IPS-11a (cell line): ENCODE measurements around the gene LOXL4.
"Not testable (repeated sequence)": the region's sequence is repeated elsewhere in the genome, so short reads cannot be mapped to it uniquely, and the experiment has no call there.

Experiments used
- H3K4me3 ChIP-seq: one replicate; pipeline ENCODE4 v1.5.1; 2013; ENCODE audit warnings: low read depth, low read length, control low read depth

Gene LOXL4

DNA sequence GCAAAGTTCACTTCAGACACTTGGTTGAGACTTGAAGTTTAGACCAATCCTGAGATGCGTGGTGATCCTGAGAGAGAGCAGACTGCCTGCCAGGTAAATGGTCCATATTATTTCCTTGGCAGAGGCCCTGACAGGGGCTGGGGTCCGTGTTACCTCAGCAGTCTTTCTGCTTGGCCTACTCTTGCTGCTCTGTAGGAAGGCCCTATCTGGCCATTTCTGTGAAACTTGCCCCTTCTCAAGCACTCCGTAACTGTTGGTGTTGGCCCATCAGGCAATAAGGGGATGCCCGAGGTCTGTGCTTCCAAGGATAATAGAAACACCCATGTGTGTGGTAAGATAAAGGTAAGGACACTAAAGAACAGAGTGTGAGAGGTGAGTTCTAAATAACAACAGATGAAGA lies 20.0 kb downstream of the LOXL4 start:
- H3K4me3 ChIP-seq, result no peak overlapping the region

DNA sequence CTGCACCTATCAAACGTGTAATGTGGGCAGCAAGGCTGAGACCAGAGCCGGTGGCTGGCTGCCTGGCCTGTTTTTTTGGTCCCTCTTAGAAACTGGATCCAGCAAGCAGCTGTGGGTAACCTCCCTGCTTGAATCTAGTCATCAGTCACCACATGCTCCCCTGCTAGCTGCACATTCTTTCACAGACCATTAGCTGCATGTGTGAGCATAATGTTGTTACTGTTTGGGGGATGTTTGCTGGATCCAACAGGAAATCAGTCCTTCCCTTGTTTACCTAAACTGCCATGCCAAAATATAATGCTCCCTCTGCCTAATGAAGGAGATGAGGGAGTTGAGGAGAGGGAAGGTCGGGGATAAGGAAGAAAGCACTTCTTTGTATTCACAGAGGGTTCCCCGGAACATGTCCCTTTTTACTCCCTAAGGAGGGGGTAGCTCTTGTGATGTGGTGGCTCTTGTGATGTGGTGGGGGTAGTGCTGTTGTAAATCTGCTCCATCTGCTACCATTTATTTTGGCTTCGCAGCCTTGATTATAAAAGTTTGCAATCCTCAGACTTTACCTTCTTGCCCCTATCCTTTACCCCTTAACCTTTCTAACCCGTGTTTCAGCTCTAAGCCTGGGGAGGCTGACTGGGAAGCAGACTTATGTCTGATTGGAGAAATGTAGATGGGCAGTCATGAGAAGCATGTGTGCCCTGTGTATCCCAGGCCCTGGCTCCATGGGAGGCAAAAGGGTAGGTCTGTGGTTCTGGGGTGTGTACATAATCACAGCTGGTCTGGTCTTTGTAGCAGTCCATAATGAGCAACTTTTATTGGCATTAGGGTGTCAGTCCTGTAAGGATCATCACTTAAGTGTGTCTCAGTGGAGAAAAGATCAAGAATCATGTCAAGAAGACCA lies 20.8 kb downstream of the LOXL4 start:
- no peak overlapping the region for H3K4me3 ChIP-seq

DNA sequence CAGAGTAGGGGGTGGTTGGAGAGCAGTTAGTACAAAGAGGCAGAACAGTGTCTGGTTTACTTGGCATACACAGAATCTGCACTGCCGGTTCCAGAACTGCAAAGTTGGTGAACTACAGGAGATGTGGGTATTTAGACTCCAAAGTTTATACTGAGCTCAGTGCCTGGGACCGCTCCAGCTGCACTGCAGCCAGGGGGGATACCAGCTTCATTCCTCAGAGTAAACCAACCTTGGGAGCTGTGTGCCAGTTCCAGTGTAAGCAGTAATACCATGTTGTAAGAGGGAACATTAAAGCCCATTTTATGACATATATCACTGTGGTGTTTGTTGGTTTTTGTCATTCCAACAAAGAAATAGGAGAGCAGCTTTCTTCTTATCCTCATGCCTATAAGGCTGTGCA lies 23.4 kb downstream of the LOXL4 start:
- H3K4me3 ChIP-seq, result no peak overlapping the region

DNA sequence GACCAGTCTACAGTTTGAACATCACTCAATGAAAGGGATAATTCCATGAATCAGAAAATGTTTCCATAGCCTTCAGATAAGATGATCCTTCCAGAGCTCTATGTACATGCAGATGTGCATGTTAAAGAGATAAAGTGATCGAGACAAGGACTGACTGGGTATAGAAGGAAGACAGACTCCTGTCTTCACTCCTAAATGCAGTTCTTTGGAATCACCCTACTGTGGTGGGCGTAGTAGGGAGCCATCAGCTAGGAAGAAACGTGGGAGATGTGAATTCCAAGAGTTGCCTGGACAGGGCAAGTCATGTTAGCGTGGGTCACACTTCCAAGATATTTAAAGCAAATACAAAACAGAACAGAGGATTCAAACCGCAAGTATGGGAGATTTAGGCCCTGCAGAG lies 23.9 kb downstream of the LOXL4 start:
- H3K4me3 ChIP-seq, result no peak overlapping the region

DNA sequence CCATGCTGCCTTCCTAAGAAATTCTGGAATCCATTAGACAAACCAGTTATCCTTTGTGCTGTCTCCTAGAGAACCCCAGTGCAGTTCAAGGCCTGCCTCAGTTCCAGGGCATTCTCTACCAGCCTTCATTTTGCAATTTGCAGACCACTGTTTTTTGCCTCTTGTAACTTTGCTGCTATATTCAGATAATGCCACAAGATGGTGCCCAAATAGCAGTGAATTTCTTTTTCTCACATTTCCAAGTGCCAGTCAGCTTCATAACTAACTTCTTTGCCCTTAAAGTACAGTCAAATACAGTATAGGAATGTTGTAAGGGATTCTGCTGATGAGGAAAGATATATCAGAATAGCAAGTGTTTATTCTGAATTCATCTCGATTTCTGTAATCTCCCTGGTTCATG lies 25.2 kb downstream of the LOXL4 start:
- H3K4me3 ChIP-seq, result no peak overlapping the region

DNA sequence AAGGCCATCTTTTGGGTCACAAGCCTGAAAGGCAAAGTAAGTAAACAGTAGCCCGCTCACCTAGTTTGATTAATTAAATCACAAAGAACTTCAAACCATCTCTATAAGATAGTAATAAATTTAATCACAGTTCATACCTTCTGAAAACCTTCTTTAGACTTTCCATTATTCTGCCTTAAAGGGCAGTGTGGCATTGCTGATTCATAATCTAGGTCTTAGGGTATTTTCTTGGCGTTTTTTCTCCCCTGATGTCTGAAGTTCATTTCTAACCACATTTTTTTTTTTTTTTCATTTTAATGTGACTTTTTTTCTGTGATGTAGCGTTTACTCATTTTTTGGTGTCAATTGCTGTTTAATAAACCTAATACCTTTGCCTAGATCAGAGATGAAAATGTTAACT lies 27.5 kb downstream of the LOXL4 start:
- no peak overlapping the region for H3K4me3 ChIP-seq

DNA sequence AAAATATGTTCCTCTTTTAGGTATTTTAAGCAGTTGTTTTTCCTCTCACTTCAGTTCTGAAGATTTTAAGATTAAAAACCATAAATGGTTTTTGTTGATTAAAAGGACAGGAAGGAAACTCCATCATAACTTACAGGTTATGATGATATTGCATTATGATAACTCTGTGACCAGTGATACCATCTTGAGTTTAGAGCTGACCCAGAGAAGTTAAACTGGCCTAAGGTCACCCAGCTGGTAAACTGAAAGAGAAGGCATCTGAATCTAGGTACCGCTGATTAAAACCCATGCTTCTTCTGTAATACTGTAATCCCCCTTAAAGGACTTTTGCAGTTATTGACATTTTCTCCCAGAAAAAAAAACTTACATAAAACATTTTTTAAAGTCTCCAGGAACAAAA lies 29.6 kb downstream of the LOXL4 start:
- H3K4me3 ChIP-seq, result no peak overlapping the region

DNA sequence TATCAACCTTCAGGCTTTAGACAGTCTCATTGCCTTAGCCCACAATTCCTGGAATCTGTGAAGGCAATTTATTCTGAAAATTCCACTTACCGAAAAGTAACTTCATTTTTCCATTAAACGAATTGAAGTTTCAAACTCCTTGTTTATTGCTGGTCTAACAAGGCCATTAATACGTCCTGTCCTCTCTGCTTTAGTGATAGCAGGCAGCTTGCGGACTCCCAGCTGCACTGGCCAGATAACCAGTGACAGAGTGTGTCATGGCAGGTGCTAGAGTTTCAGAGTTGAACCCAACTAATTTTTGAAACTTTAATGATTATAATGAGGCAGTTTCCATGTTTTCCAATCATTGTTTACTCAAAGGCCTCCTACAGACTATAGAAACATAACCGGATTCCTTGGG lies 31.1 kb downstream of the LOXL4 start:
- no peak overlapping the region for H3K4me3 ChIP-seq

DNA sequence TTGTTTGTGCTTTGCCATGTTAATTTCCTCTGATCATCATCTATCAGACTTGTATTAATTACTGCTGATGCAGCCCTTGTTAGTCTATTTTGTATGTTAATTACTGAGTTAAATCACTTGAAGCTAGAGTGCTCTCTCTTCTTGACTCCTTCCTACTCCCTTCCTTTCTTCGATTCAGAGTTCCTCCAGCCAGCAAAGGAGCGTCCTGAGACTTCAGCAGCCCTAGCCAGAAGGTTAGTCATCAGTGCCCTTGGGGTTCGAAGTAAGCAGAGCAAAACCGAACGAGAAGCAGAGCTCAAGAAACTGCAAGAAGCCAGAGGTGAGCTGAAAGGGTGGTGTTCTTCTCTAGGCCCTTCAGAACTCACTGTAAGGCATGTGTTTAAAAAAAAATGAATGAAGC lies 32.1 kb downstream of the LOXL4 start:
- H3K4me3 ChIP-seq, result no peak overlapping the region

DNA sequence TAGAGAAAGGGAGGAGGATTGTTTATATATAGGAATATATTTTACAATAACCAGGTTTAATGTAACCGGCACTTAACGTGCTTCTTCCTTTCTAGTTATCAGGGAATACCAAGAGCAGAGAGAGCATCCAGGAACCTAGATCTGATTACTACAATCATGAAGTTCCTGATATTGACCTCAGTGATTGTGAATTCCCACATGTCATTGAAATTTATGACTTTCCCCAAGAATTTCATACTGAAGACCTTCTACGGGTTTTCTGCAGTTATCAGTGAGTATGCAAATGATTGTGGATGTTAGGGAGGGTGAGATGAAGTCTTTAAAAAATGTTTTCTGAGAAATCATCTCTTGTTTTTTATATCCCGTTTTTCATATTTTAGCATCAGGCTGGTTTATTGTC lies 36.6 kb downstream of the LOXL4 start:
- H3K4me3 ChIP-seq, result no peak overlapping the region

DNA sequence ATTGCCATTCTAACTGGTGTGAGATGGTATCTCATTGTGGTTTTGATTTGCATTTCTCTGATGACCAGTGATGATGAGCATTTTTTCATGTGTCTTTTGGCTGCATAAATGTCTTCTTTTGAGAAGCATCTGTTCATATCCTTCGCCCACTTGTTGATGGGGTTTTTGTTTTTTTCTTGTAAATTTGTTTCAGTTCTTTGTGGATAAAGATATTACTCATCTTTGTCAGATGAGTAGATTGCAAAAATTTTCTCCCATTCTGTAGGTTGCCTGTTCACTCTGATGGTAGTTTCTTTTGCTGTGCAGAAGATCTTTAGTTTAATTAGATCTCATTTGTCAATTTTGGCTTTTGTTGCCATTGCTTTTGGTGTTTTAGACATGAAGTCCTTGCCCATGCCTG lies 39.7 kb downstream of the LOXL4 start:
- not testable (repeated sequence) for H3K4me3 ChIP-seq

DNA sequence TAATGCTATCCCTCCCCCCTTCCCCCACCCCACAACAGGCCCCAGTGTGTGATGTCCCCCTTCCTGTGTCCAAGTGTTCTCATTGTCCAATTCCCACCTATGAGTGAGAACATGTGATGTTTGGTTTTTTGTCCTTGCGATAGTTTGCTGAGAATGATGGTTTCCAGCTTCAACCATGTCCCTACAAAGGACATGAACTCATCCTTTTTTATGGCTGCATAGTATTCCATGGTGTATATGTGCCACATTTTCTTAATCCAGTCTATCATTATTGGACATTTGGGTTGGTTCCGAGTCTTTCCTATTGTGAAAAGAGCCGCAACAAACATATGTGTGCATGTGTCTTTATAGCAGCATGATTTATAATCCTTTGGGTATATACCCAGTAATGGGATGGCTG lies 40.3 kb downstream of the LOXL4 start:
- not testable (repeated sequence) for H3K4me3 ChIP-seq

DNA sequence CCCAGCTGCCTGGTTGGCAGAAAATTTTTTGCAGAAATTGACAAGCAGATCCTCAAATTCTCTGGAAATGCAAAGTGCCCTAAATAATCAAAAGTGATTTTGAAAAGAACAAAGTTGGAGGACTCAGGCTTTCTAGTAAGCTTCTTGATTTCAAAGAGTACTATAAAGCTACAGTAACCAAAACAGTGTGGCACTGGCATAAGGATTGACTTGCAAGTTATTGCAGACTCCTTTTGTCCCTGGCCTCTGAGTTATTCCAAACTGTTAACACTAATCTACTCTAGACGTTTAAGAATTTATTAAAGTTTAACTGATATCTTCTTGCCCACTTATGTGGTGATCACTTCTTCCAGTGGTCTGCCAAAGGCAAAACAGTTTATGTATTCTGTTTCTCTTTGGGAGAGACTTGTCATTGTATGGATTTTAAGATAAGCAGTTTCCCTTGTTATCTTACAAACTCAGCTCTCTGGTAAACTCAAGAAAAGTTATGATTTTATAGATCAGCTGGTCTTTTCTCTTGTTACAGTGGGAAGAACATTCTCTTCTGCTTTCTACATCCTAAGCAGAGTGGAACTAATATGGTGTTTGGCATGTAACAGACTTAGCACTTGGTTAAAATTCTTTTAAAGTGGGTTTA lies 41.4 kb downstream of the LOXL4 start:
- no peak overlapping the region for H3K4me3 ChIP-seq

DNA sequence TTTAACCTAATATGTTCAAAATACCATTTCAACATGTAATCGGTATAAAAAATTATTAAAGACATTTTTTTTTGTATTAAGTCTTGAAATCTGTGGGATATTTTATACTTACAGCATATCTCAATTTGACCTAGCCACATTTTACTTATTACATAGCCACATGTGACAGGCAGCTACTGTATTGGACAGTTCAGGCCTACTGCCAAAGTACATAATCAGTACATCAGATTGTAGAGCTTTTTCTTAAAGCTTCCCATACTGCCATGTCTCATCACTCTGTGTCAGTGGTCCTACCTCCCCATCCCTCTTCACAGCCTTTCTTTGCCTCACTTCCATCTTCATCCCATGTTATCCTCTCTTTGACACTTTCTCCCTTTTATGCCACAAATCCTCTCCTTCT lies 43.0 kb downstream of the LOXL4 start:
- H3K4me3 ChIP-seq, result no peak overlapping the region

DNA sequence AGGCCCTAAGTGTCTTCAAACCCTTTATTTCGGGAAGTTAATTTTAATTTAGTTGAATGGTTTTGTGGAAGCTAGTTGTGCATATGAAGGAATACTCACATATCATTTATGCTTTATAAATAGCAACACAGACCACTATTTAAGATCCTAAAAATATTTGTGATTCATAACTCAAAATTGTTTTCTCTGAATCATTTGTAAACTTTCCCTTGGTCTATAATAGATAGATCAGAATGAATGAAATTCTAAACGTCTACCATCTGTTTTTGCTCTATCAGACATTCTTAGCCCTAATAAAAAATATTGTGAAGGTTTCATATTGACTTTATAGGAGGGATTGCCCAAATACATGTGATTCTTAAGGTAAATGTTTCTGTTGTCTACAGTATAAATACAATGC lies 43.5 kb downstream of the LOXL4 start:
- H3K4me3 ChIP-seq, result no peak overlapping the region

DNA sequence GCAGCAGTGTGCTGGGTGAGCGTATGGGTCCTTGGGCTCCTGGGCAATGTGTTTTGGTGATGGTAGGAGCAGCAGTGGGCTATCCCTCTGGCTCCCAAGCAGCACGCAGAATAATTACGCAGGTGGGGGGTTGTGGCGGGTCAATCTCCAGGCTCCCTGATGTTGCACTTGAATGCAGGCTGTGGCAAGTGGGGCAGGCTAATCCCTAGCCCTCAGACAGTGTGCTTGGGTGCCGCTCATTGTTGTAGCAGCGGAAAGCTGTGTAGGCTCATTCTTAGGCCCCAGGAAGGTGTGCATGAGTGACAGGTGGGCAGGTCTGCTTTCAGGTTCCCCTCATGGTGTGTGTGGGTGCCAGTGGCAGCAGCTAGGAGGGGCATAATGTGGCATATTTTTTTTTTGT lies 44.1 kb downstream of the LOXL4 start:
- H3K4me3 ChIP-seq, result no peak overlapping the region

DNA sequence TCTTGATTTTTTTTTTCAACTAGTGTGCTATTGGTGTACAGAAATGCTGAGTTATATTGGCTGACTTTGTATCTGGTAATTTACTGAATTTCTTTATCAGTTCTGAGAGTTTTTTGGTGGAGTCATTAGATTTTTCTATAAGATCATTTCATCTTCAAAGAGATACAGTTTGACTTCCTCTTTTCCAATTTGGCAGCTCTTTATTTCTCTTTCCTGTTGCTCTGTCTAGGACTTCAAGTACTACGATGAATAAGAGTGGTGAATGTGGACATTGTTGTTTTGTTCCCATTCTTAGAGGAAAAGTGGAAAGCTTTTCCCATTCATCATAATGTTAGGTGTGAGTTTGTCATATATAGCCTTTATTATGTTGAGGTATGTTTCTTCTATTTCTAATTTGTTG lies 50.2 kb downstream of the LOXL4 start:
- no peak overlapping the region for H3K4me3 ChIP-seq

DNA sequence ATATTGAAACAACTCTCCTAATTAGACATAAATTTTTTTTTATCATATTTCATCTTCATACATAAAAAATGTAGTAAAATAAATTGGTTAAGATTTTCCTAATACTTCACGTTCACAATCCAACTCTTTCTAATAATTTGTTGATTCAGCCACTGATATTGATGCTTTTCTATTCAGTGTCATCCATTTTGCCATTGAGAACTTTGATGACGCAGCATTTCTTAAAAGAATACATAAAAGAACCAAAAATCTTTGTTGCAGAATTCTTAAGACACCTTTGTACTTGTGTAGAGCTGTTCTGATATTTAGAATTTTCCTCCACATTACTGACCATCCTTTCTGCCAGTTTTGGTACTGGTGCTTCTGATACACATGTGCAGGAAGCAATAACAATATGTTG lies 52.6 kb downstream of the LOXL4 start:
- H3K4me3 ChIP-seq, result no peak overlapping the region

DNA sequence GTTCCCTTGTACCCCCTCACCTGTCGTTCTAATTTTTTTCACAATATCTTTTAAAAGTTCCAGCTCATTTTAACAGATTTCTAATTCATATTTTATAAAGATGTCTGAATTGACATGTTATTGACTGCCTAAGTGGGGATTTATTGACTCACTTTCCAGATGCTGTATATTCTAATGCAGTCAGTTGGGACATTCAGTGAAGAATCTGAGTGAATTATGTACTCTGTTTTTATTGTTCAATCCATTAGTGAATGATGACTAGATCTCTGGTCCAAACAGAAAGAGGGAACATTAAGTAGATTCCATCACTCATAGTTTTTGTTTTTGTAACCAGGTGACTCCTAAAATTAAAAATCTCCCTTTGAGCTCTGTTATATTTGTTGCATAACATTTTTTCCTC lies 54.3 kb downstream of the LOXL4 start:
- H3K4me3 ChIP-seq, result no peak overlapping the region

DNA sequence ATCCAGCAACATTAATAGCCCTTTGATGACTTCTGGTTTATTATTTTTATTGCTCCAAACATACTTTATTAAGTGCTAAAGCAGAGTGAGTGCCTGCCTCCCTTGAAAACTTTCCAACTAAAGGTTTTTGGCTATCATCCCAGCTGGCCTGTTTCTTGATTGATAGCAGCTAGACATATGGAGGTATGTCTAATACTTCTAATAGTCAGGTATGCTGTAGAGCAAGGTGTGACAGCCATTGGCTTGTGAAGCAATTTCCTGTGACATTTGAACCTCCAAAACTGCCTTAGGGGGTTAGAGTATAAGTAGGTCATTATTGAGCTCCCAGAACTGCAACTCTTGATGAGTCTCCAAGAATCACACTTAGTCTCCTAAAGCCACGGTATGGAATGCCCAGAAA lies 55.8 kb downstream of the LOXL4 start:
- no peak overlapping the region for H3K4me3 ChIP-seq

DNA sequence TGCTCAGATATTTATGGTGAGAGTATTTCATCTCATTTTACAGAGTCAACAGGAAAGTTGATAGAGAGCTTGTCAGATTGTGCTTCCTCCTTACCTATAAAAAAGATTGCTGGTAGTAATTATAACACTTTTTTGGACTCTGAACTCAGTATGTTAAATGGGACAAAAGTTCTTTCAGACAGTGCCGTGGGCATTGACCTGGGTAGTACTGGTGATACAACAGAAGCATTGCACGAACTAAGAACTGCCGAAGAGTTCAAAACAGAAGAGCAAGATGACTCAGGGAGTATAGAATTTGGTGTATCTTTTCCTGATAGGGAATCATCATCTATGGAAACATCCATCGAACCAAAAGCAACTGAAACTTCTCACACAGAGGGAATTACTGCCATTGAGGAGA lies 58.6 kb downstream of the LOXL4 start:
- no peak overlapping the region for H3K4me3 ChIP-seq

DNA sequence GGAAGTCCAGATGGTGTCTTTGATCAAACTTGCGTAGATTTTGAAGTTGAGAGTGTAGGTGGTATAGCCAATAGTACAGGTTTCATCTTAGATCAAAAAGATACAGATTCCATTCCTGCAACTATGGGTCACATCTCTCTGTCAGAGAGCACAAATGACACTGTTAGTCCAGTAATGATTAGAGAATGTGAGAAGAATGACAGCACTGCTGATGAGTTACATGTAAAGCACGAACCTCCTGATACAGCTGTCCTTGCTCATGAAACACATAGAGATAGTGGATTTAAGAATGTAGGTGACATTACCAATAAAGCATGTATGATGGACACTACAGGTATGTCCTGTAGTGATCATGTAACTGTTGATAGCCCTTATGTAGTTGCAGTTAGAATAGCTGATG lies 59.1 kb downstream of the LOXL4 start:
- no peak overlapping the region for H3K4me3 ChIP-seq

DNA sequence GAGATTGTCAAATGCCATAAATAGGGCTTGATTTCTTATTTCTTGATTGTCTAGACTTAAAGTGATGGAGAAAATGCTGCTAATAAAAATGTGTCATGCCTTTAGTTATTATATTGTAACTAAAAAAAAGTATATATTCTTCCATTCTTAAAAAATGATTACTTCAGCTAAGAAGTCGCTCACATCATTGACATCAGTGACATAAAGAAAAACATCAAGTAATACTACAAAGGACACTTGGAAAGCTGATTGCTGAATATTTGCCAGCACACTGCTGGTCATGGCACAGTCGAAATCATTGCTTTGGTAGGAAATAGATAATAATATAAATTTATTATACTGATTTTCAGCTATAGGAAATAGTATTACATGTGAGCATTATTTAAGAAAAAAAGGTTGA lies 62.6 kb downstream of the LOXL4 start:
- no peak overlapping the region for H3K4me3 ChIP-seq
